Measurements from ENCODE around the gene IMPG2. TPM values are rescaled to one million over a fixed set of nuclear protein-coding genes. Genes with fewer than 3 reads are reported as not detected.

The IMPG2 gene
- under 1 TPM; 0.05 to 0.08 (median 0.06) TPM for total RNA-seq (2021; fragmentation: NEBNext Ultra II Directional; extraction: Animal tissue kit (Norgen Biotek cat#: 25700))
- long read RNA-seq: 0 reads

DNA sequence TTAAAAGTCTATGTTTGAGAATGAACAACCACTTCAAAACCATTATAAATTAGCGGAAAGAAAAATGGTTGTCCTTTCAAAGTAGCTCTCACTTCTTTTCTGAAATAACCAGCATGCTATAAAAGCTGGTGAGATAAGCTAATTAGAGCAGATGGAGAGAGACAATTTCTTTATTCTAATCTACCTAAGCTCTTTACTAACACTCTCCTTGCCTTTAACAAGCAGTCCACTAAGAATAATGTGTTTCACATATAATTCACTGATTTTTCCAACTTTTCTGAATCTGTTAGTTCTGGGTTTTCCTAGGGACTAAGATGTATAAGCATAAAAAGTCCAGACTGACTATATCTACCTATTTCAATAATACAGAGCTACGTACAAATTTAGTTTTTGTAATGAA lies at the start of gene IMPG2:
Gene IMPG2, minus strand, starts transcription at position 101 of the 400 bp plus-strand sequence. CDS start 203 bp downstream, outside the sequence.
- H3K4me3 Mint-ChIP-seq: no peak within 1 kb of the TSS
- no peak for DNase-seq
- H3K27ac Mint-ChIP-seq: no peak within 1 kb of the TSS
- no peaks in the 10 kb centered on the region for H3K4me1 Mint-ChIP-seq (ENCODE audit: low read depth)
- H3K27me3 Mint-ChIP-seq (ENCODE audit: insufficient read depth): no peaks in the 10 kb centered on the region
- H3K36me3 Mint-ChIP-seq (ENCODE audit: low read depth): no peaks in the 10 kb centered on the region
- TF ChIP-seq, protein P1, sequence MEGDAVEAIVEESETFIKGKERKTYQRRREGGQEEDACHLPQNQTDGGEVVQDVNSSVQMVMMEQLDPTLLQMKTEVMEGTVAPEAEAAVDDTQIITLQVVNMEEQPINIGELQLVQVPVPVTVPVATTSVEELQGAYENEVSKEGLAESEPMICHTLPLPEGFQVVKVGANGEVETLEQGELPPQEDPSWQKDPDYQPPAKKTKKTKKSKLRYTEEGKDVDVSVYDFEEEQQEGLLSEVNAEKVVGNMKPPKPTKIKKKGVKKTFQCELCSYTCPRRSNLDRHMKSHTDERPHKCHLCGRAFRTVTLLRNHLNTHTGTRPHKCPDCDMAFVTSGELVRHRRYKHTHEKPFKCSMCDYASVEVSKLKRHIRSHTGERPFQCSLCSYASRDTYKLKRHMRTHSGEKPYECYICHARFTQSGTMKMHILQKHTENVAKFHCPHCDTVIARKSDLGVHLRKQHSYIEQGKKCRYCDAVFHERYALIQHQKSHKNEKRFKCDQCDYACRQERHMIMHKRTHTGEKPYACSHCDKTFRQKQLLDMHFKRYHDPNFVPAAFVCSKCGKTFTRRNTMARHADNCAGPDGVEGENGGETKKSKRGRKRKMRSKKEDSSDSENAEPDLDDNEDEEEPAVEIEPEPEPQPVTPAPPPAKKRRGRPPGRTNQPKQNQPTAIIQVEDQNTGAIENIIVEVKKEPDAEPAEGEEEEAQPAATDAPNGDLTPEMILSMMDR (IDR thresholded peaks at IDR 0.05): no peak
- no peaks in the 10 kb centered on the region for H3K9me3 Mint-ChIP-seq

DNA sequence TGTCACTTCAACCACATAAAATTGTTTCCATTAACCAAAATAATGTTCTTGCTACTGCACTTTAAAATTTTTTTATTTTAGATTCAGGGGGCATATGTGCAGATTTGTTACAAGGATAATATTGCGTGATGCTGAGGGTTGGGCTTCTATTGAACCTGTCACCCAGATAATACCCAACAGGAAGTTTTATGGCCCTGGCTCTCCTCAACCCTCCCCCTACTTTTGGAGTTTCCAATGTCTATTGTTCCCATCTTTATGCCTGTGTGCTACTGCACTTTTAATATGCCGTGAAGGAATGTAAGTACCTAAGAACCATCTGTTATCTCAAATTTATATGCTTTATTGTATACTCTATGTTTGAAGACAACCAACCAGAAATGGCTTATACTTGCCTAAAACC lies 42.0 kb upstream of the IMPG2 start:
- TF ChIP-seq, protein P1 (IDR thresholded peaks at IDR 0.05): no peak
- Mint-ChIP-seq H3K27ac (no peak overlapping the region), H3K36me3 (ENCODE audit: low read depth) (peaks cover 48% of the 10 kb centered on the region), H3K4me1 (ENCODE audit: low read depth) (no peaks in the 10 kb centered on the region), H3K9me3 (peaks cover 27% of the 10 kb centered on the region), H3K4me3 (no peak overlapping the region), H3K27me3 (ENCODE audit: insufficient read depth) (no peaks in the 10 kb centered on the region)
- no peak for DNase-seq

DNA sequence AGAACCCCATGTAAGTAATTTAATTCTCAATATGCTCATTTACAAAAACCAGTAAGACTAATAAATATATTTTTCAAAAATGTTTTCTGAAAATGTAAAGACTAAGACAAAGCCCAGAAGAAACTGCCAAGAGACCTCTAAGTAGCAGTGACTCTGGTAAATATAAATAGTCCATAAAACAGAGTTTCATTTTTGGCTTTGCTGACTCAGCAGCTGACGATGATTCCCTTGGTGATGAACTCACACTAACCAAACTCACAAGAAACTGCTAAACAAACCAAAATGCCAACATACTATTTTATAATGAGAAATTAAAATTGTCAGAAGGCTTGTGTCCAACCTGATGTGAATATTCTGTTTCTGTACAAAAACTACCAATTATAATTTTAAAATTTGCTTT lies 31.5 kb upstream of the IMPG2 start:
- DNase-seq: peak; percentile 13
- peak overlapping the region; percentile 3; the same call in 1 of the 2 replicates for H3K4me3 Mint-ChIP-seq
- TF ChIP-seq, protein P1 (IDR thresholded peaks at IDR 0.05): no peak
- no peak overlapping the region for H3K27ac Mint-ChIP-seq
- peaks cover 33% of the 10 kb centered on the region for H3K36me3 Mint-ChIP-seq (ENCODE audit: low read depth)
- H3K27me3 Mint-ChIP-seq (ENCODE audit: insufficient read depth): no peaks in the 10 kb centered on the region
- peaks cover 10% of the 10 kb centered on the region; the same call in 1 of the 2 replicates for H3K9me3 Mint-ChIP-seq
- H3K4me1 Mint-ChIP-seq (ENCODE audit: low read depth): peaks cover 12% of the 10 kb centered on the region

DNA sequence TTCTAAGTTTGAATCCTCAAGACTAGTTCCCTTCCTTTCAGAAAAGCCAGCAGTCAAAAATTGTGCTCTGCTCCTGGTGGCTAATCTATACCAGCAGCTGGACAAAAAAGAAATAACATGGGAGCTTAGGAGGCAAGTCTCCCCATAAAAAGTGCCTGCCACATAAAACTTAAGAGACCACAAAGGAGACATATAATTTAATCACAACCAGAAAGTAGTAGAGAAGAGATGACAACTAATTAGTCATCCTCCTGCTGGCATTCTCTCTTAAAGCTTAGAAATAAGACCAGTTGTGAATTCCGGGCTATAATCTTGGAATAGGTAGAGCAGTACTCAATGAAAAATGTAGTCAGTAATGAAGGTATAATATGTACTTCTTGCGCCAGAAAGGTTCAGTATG lies 20.2 kb upstream of the IMPG2 start:
- no peak overlapping the region for H3K4me3 Mint-ChIP-seq
- TF ChIP-seq, protein P1 (IDR thresholded peaks at IDR 0.05): no peak
- DNase-seq: peak; percentile 28
- H3K27me3 Mint-ChIP-seq (ENCODE audit: insufficient read depth): no peaks in the 10 kb centered on the region
- H3K36me3 Mint-ChIP-seq (ENCODE audit: low read depth): peaks cover 8% of the 10 kb centered on the region
- peaks cover 8% of the 10 kb centered on the region for H3K4me1 Mint-ChIP-seq (ENCODE audit: low read depth)
- H3K9me3 Mint-ChIP-seq: no peaks in the 10 kb centered on the region
- H3K27ac Mint-ChIP-seq: no peak overlapping the region

DNA sequence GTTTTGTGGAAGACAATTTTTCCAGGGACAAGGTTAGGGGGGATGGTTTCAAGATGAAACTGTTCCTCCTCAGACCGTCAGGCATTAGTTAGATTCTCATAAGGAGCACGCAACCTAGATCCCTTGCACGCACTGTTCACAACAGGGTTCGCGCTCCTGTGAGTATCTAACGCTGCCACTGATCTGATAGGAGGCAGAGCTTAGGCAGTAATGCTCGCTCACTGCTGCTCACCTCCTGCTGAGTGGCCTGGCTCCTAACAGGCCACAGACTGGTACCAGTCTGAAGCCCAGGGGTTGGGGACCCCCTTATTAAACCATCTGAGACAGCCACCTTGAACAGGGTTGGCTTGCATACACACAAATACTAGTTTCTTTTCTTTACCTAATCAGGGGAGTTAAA lies 13.5 kb upstream of the IMPG2 start:
- no peaks in the 10 kb centered on the region for H3K27me3 Mint-ChIP-seq (ENCODE audit: insufficient read depth)
- H3K4me3 Mint-ChIP-seq: no peak overlapping the region
- no peak for DNase-seq
- TF ChIP-seq, protein P1 (IDR thresholded peaks at IDR 0.05): no peak
- no peaks in the 10 kb centered on the region for H3K36me3 Mint-ChIP-seq (ENCODE audit: low read depth)
- H3K9me3 Mint-ChIP-seq: no peaks in the 10 kb centered on the region
- H3K27ac Mint-ChIP-seq: no peak overlapping the region
- H3K4me1 Mint-ChIP-seq (ENCODE audit: low read depth): no peaks in the 10 kb centered on the region
